Naive B cell (primary cell): ENCODE data around the gene DPP10. TPM values are rescaled to one million over a fixed set of nuclear protein-coding genes. Genes with fewer than 3 reads are reported as not detected.
"Not testable (repeated sequence)": the region's sequence is repeated elsewhere in the genome, so short reads cannot be mapped to it uniquely, and the experiment has no call there.

ENCODE experiments used
- ATAC-seq, 2 donors: fragments of 150-1000 bp; cut with Tn5 transposase; 2 replicates each; pipeline ENCODE4 v1.10.0; 2021; ENCODE audit warnings: low read depth in 2 of 2, mild to moderate bottlenecking in 2 of 2, moderate library complexity in 2 of 2
- DNase-seq: peaks from one replicate; pipeline ENCODE4 v3.0.0; 2022
- H3K27ac Mint-ChIP-seq, 6 donors: one replicate each; pipeline ENCODE4 v1.8.0; 2020 to 2022; ENCODE audit warnings: mild to moderate bottlenecking in 6 of 6, mixed read lengths in 6 of 6, moderate library complexity in 5 of 6, inconsistent platforms in 2 of 6
- H3K27me3 Mint-ChIP-seq, 3 donors: one replicate each; pipeline ENCODE4 v1.8.0; 2021 to 2022; ENCODE audit warnings: mixed read lengths in 3 of 3, mild to moderate bottlenecking in 1 of 3
- H3K36me3 Mint-ChIP-seq, 2 donors: one replicate each; pipeline ENCODE4 v1.8.0; 2020 to 2022; ENCODE audit warnings: mixed read lengths in 2 of 2, inconsistent platforms in 1 of 2, mild to moderate bottlenecking in 1 of 2
- H3K4me1 Mint-ChIP-seq, 3 donors: one replicate each; pipeline ENCODE4 v1.8.0; 2020 to 2022; ENCODE audit warnings: mixed read lengths in 3 of 3, inconsistent platforms in 1 of 3, mild to moderate bottlenecking in 1 of 3, moderate library complexity in 1 of 3
- H3K4me3 Mint-ChIP-seq, 8 donors: one replicate each; pipeline ENCODE4 v1.8.0; 2020 to 2022; ENCODE audit warnings: mild to moderate bottlenecking in 8 of 8, mixed read lengths in 8 of 8, moderate library complexity in 8 of 8, inconsistent platforms in 2 of 8
- H3K9me3 Mint-ChIP-seq, 7 donors: one replicate each; pipeline ENCODE4 v1.8.0; 2020 to 2022; ENCODE audit warnings: mixed read lengths in 7 of 7, mild to moderate bottlenecking in 5 of 7, inconsistent platforms in 2 of 7, moderate library complexity in 1 of 7
- polyA plus RNA-seq, 6 donors: library from polyadenylated mRNA; unstranded; fragments of 300-500 nt; fragmentation: Illumina TruSeq; gene quantifications; one replicate each; pipeline ENCODE4 v1.2.3, GENCODE V29; 2021; ENCODE audit warnings: low read depth in 6 of 6

DPP10 gene
- polyA plus RNA-seq, 6 donors from 2014 or later = not detected

- Mint-ChIP-seq H3K4me3 (no peak overlapping the region), H3K27ac (no peak overlapping the region), H3K4me1 (no peaks in the 10 kb centered on the region), H3K36me3 (no peaks in the 10 kb centered on the region), H3K27me3 (no peaks in the 10 kb centered on the region), H3K9me3 (peaks cover 0 to 30% (median 5%) of the 10 kb centered on the region in 7 donors)
- DNase-seq = no peak
- ATAC-seq = no peak
Measured at GRCh38 chr2:115414466-115414865, 972.0 kb downstream of the DPP10 start.

DNA sequence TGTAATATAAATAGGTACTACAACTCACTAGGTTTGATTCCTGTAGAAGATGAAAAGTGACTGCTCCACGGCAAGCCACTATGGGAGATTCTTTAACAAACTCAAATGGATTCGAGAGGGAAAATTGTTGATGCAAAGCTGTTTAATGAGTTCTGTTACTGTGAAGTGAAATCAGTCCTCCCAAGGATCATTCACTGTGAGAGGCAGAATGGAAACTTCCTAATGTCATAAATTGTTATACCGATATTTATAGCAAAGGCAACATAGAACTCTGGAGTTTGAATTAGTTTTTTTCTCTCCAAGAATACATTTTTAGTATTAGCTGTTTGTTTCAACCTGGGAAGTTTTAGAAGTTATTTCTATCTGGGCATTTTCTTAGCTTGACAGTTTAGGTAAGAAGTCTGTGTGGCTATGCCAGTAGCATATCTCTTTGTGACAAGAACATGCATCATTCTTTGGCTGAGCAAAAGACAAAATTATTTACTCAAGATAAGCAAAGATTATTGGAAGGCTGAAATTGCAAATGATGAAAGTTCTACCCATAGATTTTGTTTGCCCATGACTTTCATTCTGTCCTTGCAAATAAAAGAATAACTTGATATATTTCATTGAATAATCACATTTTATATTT, 979.7 kb downstream of the DPP10 start:
- ATAC-seq (no peak), DNase-seq (no peak)
- Mint-ChIP-seq H3K4me1 (no peaks in the 10 kb centered on the region), H3K9me3 (peaks cover 1 to 15% (median 10%) of the 10 kb centered on the region in 7 donors), H3K27ac (no peak overlapping the region), H3K4me3 (no peak overlapping the region), H3K27me3 (no peaks in the 10 kb centered on the region), H3K36me3 (peaks cover 0 to 7% of the 10 kb centered on the region in 2 donors)

GRCh38 chr2:115427436-115427835, 985.0 kb downstream of the DPP10 start:
- Mint-ChIP-seq H3K27ac (no peak overlapping the region), H3K27me3 (no peaks in the 10 kb centered on the region), H3K36me3 (peaks cover 0 to 7% of the 10 kb centered on the region in 2 donors), H3K4me1 (no peaks in the 10 kb centered on the region), H3K4me3 (no peak overlapping the region), H3K9me3 (peaks cover 7 to 23% (median 10%) of the 10 kb centered on the region in 7 donors)
- ATAC-seq (no peak), DNase-seq (no peak)

DNA sequence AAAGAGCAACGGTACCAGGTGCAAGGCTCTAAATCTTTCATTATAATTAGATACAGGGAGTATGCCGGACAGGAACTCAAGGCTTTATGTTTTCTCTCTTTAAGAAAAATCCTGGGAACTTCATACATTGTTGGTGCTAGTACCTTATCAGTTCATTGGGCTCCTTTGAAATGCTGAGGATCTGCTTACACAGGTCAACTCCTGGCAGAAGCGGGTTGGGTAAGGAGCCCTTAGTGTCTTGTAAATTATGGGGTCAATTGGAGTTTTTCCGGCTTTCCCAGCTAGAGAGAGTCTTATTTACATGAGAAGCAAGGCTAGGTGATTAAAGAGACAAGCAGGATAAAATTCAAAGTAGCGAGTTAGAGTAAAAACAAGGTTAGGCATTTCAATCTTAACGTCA, 998.3 kb downstream of the DPP10 start:
- not testable (repeated sequence) for H3K4me3 Mint-ChIP-seq, DNase-seq, H3K27me3 Mint-ChIP-seq, ATAC-seq, H3K36me3 Mint-ChIP-seq, H3K27ac Mint-ChIP-seq, H3K4me1 Mint-ChIP-seq
- H3K9me3 Mint-ChIP-seq = peaks cover 3 to 12% (median 9%) of the 10 kb centered on the region in 7 donors

DNA sequence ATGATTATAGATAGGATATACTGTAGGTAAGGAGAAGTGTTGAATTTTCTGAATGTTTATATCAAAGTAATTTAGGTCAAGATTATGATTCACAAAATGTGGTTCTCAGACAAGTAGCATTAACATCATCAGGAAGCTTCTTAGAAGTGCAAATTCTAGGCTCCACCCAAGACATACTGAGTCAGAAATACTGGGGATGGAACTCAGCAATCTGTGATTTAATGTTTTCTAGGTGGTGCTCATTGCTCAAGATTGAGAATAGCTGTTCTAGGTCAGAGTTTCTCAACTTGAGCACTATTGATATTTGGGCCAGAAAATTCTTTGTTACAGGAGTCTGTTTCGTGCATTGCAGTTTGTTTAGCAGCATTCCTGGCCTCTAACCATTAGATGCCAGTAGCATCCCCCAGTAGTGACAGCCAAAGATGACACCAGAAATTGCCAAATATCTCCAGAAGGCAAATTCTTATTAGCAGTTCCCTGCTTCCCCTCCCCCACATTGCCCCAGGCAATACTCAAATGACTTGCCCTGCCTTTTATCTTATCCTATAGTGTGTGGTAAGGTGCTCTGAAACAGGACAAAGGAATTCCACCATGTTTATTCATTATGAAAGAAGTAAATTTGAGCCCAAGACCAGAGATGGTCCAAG, 1001.2 kb downstream of the DPP10 start:
- DNase-seq (no peak), ATAC-seq (no peak)
- no peak overlapping the region for H3K4me3 Mint-ChIP-seq
- no peak overlapping the region for H3K27ac Mint-ChIP-seq
- H3K36me3 Mint-ChIP-seq = no peaks in the 10 kb centered on the region
- no peaks in the 10 kb centered on the region for H3K4me1 Mint-ChIP-seq
- H3K27me3 Mint-ChIP-seq = no peaks in the 10 kb centered on the region
- H3K9me3 Mint-ChIP-seq = peaks cover 5 to 18% (median 12%) of the 10 kb centered on the region in 7 donors

DNA sequence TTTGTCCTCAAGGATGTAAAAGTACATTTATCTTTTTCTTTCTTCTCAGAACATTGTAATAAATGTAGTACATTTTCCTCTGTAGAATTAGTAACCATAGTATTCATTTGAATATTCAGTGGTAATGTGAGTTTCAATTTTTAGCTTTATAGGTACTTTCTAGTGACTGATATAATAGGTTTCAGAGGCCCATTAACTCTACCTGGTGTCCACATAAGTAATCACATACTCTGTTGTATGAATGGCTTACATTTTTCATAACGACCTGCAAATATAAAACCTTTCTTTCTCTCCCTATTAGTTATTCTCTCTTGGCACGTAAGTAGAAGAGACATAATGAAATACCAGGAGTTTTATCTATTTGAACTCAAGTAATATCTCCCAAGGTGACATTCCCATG, 1017.6 kb downstream of the DPP10 start:
- no peaks in the 10 kb centered on the region for H3K27me3 Mint-ChIP-seq
- H3K36me3 Mint-ChIP-seq = no peaks in the 10 kb centered on the region
- H3K27ac Mint-ChIP-seq = no peak overlapping the region
- no peak overlapping the region for H3K4me3 Mint-ChIP-seq
- no peaks in the 10 kb centered on the region for H3K4me1 Mint-ChIP-seq
- peaks cover 0 to 12% (median 0%) of the 10 kb centered on the region in 7 donors for H3K9me3 Mint-ChIP-seq
- no peak for DNase-seq
- ATAC-seq = no peak

GRCh38 chr2:115480741-115481140, 1038.3 kb downstream of the DPP10 start:
- H3K9me3 Mint-ChIP-seq = peaks cover 0 to 29% (median 5%) of the 10 kb centered on the region in 7 donors
- ATAC-seq (no peak), DNase-seq (no peak)
- no peaks in the 10 kb centered on the region for H3K27me3 Mint-ChIP-seq
- H3K4me3 Mint-ChIP-seq = no peak overlapping the region
- H3K4me1 Mint-ChIP-seq = no peaks in the 10 kb centered on the region
- H3K27ac Mint-ChIP-seq = no peak overlapping the region
- no peaks in the 10 kb centered on the region for H3K36me3 Mint-ChIP-seq

GRCh38 chr2:115481842-115482241, 1039.4 kb downstream of the DPP10 start:
- ATAC-seq = no peak
- no peaks in the 10 kb centered on the region for H3K27me3 Mint-ChIP-seq

DNA sequence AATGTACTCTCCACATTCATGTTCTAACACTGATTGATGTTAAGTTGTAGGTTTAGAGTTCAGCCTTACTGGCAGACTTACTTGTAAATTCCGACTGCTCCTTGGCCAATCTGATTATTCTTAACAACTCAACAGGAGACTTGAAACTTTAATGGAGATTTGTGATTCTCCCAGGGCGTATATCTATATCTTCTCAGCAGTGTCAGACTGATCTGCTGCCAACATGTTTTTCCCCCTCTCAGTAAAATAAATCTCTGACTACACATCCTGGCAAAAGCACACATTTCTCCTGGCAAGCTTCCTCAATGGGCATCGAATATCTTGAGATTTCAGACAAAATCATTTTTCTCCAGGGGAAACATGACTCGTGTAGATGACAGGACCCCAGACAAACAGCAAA, 1041.2 kb downstream of the DPP10 start:
- Mint-ChIP-seq H3K27ac (no peak overlapping the region), H3K36me3 (no peaks in the 10 kb centered on the region), H3K27me3 (no peaks in the 10 kb centered on the region), H3K4me3 (no peak overlapping the region), H3K4me1 (no peaks in the 10 kb centered on the region), H3K9me3 (peaks cover 0 to 27% (median 5%) of the 10 kb centered on the region in 7 donors)
- DNase-seq = no peak
- no peak for ATAC-seq

More at GRCh38 chr2:115481842-115482241, 1039.4 kb downstream of the DPP10 start:
- H3K9me3 Mint-ChIP-seq = peaks cover 0 to 25% (median 5%) of the 10 kb centered on the region in 7 donors
- no peak for DNase-seq
- H3K4me3 Mint-ChIP-seq = no peak overlapping the region
- H3K36me3 Mint-ChIP-seq = no peaks in the 10 kb centered on the region
- no peaks in the 10 kb centered on the region for H3K4me1 Mint-ChIP-seq
- H3K27ac Mint-ChIP-seq = no peak overlapping the region

GRCh38 chr2:115484486-115484885, 1042.0 kb downstream of the DPP10 start:
- Mint-ChIP-seq H3K4me1 (no peaks in the 10 kb centered on the region), H3K27me3 (no peaks in the 10 kb centered on the region), H3K9me3 (peaks cover 0 to 27% (median 5%) of the 10 kb centered on the region in 7 donors), H3K36me3 (no peaks in the 10 kb centered on the region), H3K4me3 (no peak overlapping the region), H3K27ac (no peak overlapping the region)
- no peak for DNase-seq
- ATAC-seq = no peak

DNA sequence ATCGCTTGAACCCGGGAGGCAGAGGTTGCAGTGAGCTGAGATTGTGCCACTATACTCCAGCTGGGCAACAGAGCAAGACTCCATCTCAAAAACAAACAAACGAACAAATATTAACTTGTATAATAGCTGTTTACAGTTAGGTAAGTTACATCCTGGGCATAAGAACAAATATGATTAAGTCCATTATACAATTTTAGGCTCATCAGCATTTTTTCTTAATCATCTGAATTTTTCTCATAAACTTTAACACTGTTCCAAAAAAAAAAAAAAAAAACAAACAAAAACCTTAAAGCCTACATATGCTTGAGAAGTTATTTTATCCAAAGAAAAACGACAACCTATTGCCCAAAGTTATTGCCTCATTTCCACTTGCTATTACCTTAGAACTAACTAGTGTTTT, 1042.5 kb downstream of the DPP10 start:
- Mint-ChIP-seq H3K4me1 (no peaks in the 10 kb centered on the region), H3K27me3 (no peaks in the 10 kb centered on the region), H3K9me3 (peaks cover 0 to 27% (median 5%) of the 10 kb centered on the region in 7 donors), H3K4me3 (no peak overlapping the region), H3K36me3 (no peaks in the 10 kb centered on the region), H3K27ac (no peak overlapping the region)
- DNase-seq (no peak), ATAC-seq (no peak)

DNA sequence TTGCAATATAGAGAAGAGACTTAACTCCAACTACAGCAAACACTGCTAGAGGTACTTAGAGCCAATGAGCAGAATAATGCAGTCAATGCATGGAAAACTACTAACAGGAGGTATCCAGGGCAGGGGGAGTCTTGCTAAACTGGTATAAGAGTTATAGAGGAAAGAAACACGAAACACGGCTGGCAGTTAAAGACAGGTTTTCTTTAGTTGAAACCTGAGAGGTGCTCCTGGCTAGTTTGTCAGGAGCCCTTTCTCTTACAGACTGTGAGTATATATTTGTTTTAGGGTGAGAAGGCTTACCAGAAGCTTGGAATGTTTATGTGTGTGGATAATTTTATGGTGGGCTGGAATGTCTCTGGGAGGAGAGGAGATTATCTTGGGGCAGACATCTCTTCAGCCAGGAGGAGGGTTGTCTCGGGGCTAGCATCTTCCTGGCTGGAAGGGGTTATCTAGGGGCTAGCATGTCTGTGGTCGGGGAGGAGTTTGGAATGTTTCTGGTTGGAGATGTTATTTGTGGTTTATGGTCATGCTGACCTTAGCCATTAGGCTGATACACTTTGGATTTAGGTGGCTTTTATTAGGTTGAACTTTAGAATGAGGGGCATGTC, 1048.8 kb downstream of the DPP10 start:
- Mint-ChIP-seq H3K4me3 (no peak overlapping the region), H3K9me3 (peaks cover 0 to 20% (median 4%) of the 10 kb centered on the region in 7 donors), H3K36me3 (no peaks in the 10 kb centered on the region), H3K27me3 (no peaks in the 10 kb centered on the region), H3K4me1 (no peaks in the 10 kb centered on the region), H3K27ac (no peak overlapping the region)
- DNase-seq = no peak
- no peak for ATAC-seq

GRCh38 chr2:115505331-115505730, 1062.9 kb downstream of the DPP10 start:
- Mint-ChIP-seq H3K27me3 (no peaks in the 10 kb centered on the region), H3K4me3 (no peak overlapping the region), H3K27ac (no peak overlapping the region), H3K9me3 (peaks cover 0 to 12% (median 5%) of the 10 kb centered on the region in 7 donors), H3K36me3 (no peaks in the 10 kb centered on the region), H3K4me1 (no peaks in the 10 kb centered on the region)
- ATAC-seq (no peak), DNase-seq (no peak)

- no peak overlapping the region for H3K27ac Mint-ChIP-seq
- ATAC-seq (no peak), DNase-seq (no peak)
- no peaks in the 10 kb centered on the region for H3K27me3 Mint-ChIP-seq
- no peaks in the 10 kb centered on the region for H3K36me3 Mint-ChIP-seq
- H3K4me3 Mint-ChIP-seq = no peak overlapping the region
- H3K9me3 Mint-ChIP-seq = peaks cover 0 to 12% (median 5%) of the 10 kb centered on the region in 7 donors
- H3K4me1 Mint-ChIP-seq = no peaks in the 10 kb centered on the region
Measured at GRCh38 chr2:115520727-115521126, 1078.3 kb downstream of the DPP10 start.
